GM20000 (cell line): ENCODE measurements around the gene TTC31.

Source experiments
- DNase-seq: peaks from one replicate; pipeline ENCODE4 v3.0.0; 2012; ENCODE audit warnings: low spot score
- CTCF ChIP-seq: IDR thresholded peaks from 2 replicates; pipeline ENCODE4 v1.5.1; 2012; ENCODE audit warnings: mild to moderate bottlenecking, control low read depth; ENCODE audit errors: extremely low read depth, missing control alignments

The TTC31 gene

GRCh38 chr2:74448771-74449170 lies 34.1 kb upstream of the TTC31 start:
- no peak for DNase-seq
- no peak for TF ChIP-seq CTCF

- no peak for TF ChIP-seq CTCF
Measured at GRCh38 chr2:74450570-74451190, 32.2 kb upstream of the TTC31 start.

GRCh38 chr2:74454654-74455511 lies 28.0 kb upstream of the TTC31 start, which contains the start of gene INO80B:
TSS of gene INO80B (plus strand) at chr2:74455087. CDS start at chr2:74455117, 30 bp downstream.
- TF ChIP-seq CTCF = no peak
- DNase-seq = peak; percentile 86

More at GRCh38 chr2:74450570-74451190, 32.2 kb upstream of the TTC31 start:
- DNase-seq = no peak

GRCh38 chr2:74457129-74457548 lies 25.7 kb upstream of the TTC31 start:
- no peak for TF ChIP-seq CTCF
- no peak for DNase-seq

- peak; percentile 81 for DNase-seq
- no peak for TF ChIP-seq CTCF
Measured at GRCh38 chr2:74457549-74458131, 25.2 kb upstream of the TTC31 start.

- no peak for TF ChIP-seq CTCF
- peak; percentile 97 for DNase-seq
Measured at GRCh38 chr2:74458132-74458937, 24.5 kb upstream of the TTC31 start, which contains the start of gene WBP1. TSS of gene WBP1 (plus strand) at chr2:74458438. CDS start at chr2:74458603, 165 bp downstream.
